ENCODE measurements around the gene NOTUM.

NOTUM gene

GRCh38 chr17:81999976-82000802 is 39.2 kb upstream of the NOTUM start:
- H3K4me3 ChIP-seq (ENCODE audit: low read depth, low read length), result no peak overlapping the region
- no peak for TF ChIP-seq CTCF (IDR thresholded peaks at IDR 0.05; ENCODE audit: low read depth, low read length)

- TF ChIP-seq CTCF (IDR thresholded peaks at IDR 0.05; ENCODE audit: low read depth, low read length), result no peak
Measured at GRCh38 chr17:81999587-81999975, 38.6 kb upstream of the NOTUM start.

GRCh38 chr17:81998691-81999438 is 37.9 kb upstream of the NOTUM start:
- no peak overlapping the region for H3K4me3 ChIP-seq (ENCODE audit: low read depth, low read length)
- no peak for TF ChIP-seq CTCF (IDR thresholded peaks at IDR 0.05; ENCODE audit: low read depth, low read length)

More at GRCh38 chr17:81999587-81999975, 38.6 kb upstream of the NOTUM start:
- no peak overlapping the region for H3K4me3 ChIP-seq (ENCODE audit: low read depth, low read length)

- TF ChIP-seq CTCF (IDR thresholded peaks at IDR 0.05; ENCODE audit: low read depth, low read length), result no peak
- no peak overlapping the region for H3K4me3 ChIP-seq (ENCODE audit: low read depth, low read length)
Measured at GRCh38 chr17:81998212-81998611, 37.2 kb upstream of the NOTUM start.

GRCh38 chr17:81996757-81997441 is 35.9 kb upstream of the NOTUM start:
- no peak for TF ChIP-seq CTCF (IDR thresholded peaks at IDR 0.05; ENCODE audit: low read depth, low read length)
- no peak overlapping the region for H3K4me3 ChIP-seq (ENCODE audit: low read depth, low read length)

- no peak overlapping the region for H3K4me3 ChIP-seq (ENCODE audit: low read depth, low read length)
- TF ChIP-seq CTCF (IDR thresholded peaks at IDR 0.05; ENCODE audit: low read depth, low read length), result no peak
Measured at GRCh38 chr17:81996232-81996756, 35.3 kb upstream of the NOTUM start.
